ENCODE measurements around the gene HOXD9.

DNA sequence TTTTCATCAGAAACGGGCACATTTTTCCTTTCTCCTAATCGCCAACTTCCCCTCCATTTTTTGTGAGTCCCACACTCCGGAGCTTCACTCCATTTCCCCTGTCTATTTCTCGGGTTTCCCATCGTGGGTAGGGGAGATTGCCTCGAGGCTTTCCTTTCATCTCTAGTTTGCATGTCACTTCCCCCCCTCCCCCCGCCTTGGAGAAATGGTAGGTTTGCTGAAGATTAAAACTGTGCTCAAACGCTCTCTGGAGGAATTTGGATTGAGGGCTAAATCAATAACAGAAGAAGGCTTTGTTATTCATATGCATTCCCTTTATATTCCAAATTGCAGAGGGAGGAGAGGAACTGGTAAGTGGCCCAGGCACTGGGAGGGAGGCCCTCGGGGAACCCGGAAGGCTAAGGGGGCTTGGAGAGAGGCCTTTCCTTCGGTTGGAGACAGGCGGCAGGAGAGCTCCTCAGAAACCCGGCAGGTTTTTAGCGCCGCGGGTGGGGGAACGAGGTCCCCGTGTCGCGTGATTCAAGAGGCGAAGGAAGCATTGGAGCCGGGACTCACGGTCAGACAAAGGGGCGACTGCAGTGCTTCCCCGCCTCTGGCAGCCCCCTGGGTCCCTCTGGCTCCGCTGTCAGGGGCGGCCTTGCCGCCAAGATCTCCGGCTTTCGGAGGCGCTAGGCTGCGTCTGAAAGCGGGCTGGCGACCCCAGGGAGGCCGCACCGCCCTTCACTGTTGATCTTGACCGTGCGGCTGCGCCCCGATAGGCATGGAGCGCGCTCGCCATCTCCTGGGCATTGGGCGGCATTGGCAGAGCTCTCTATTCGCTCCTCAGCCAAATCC, 25.3 kb upstream of the HOXD9 start:
- TF ChIP-seq BACH2 (CRISPR knock-in tag; IDR thresholded peaks at IDR 0.05; ENCODE audit: borderline replicate concordance) (no peak), GLIS3 (CRISPR knock-in tag; IDR thresholded peaks at IDR 0.05) (no peak)
- TF ChIP-seq, protein P1, sequence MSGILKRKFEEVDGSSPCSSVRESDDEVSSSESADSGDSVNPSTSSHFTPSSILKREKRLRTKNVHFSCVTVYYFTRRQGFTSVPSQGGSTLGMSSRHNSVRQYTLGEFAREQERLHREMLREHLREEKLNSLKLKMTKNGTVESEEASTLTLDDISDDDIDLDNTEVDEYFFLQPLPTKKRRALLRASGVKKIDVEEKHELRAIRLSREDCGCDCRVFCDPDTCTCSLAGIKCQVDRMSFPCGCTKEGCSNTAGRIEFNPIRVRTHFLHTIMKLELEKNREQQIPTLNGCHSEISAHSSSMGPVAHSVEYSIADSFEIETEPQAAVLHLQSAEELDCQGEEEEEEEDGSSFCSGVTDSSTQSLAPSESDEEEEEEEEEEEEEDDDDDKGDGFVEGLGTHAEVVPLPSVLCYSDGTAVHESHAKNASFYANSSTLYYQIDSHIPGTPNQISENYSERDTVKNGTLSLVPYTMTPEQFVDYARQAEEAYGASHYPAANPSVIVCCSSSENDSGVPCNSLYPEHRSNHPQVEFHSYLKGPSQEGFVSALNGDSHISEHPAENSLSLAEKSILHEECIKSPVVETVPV (CRISPR knock-in tag; IDR thresholded peaks at IDR 0.05): no peak
